ENCODE measurements around the gene PCBP1. TPM values are rescaled to one million over a fixed set of nuclear protein-coding genes. Genes with fewer than 3 reads are reported as not detected.
A peak's percentile ranks its signal among the peaks of the same experiment; 100 is the strongest.

Gene PCBP1
- total RNA-seq, 2 experiments from 2014 or later: 58.2 to 423 TPM

DNA sequence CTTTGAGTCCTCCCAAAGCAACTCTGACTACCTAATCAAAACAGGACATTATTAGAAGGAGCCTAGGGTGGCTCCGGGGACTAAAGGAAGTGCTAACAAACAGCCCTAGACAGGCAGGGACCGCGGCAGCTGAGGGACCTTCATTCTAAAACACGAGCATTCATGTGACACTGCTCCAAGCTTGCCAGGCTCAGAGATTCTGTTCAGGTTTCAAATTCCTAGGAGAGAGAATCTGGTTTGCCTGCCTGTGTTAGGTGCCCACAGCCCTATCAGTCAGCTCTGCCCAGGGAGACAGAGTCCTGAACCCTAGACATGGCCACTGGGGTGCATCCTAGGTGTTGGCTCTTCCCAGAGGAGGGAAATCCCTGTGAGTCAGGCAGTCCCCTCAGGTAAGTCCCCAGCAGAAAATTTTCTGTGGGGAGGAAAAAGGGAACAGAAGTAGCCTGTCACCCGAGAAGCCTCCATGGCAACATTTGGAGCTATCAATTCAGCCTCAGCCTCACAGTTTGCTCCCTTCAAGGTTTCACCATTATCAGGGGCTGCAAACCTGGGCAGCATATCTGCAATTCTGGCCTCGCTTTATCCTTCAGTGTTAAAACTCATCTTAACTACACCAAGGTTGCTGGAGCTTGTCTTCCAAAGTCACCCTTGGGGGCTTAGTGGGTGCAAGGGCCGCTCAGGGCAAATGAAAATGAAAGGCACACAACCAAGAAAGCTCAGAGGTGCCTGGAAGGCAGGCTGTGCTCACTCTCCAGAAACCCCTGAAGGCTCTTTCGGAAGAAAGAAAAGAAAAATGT, 28.6 kb downstream of the PCBP1 start:
- Histone ChIP-seq H3K4me1 (ENCODE audit: insufficient read depth, low read length, poor library complexity, severe bottlenecking) (peaks cover 61% of the 10 kb centered on the region), H4K20me1 (ENCODE audit: insufficient read depth, low read length) (no peaks in the 10 kb centered on the region), H2AFZ (ENCODE audit: low read length) (peak overlapping the region; percentile 57; the same call in 1 of the 2 replicates), H3K4me3 (ENCODE audit: low read depth, low read length, poor library complexity, severe bottlenecking) (no peak overlapping the region), H3K36me3 (ENCODE audit: insufficient read depth, low read length) (no peaks in the 10 kb centered on the region), H3K9me3 (ENCODE audit: low read length) (no peaks in the 10 kb centered on the region), H3K9me2 (ENCODE audit: insufficient read depth, low read length) (no peaks in the 10 kb centered on the region), H3K79me2 (ENCODE audit: insufficient read depth, low read depth, low read length) (no peaks in the 10 kb centered on the region), H3K4me2 (ENCODE audit: low read length) (peak overlapping the region; percentile 4; the same call in 1 of the 2 replicates), H3K27ac (ENCODE audit: low read depth, low read length, poor library complexity, severe bottlenecking) (no peak overlapping the region)
- POLR2A ChIA-PET: interaction anchor here (0.8 to 2.4 kb wide), 8 partner anchors 8 to 27 kb away, joined by 4 to 13 read pairs (median 6); no protein-coding TSS in a partner anchor
- BruUV-seq (replicated peaks): no TSS peak
- TF ChIP-seq EZH2phosphoT487 (IDR thresholded peaks at IDR 0.05; ENCODE audit: borderline replicate concordance, low read depth, low read length): no peak
- TF ChIP-seq, protein P1, sequence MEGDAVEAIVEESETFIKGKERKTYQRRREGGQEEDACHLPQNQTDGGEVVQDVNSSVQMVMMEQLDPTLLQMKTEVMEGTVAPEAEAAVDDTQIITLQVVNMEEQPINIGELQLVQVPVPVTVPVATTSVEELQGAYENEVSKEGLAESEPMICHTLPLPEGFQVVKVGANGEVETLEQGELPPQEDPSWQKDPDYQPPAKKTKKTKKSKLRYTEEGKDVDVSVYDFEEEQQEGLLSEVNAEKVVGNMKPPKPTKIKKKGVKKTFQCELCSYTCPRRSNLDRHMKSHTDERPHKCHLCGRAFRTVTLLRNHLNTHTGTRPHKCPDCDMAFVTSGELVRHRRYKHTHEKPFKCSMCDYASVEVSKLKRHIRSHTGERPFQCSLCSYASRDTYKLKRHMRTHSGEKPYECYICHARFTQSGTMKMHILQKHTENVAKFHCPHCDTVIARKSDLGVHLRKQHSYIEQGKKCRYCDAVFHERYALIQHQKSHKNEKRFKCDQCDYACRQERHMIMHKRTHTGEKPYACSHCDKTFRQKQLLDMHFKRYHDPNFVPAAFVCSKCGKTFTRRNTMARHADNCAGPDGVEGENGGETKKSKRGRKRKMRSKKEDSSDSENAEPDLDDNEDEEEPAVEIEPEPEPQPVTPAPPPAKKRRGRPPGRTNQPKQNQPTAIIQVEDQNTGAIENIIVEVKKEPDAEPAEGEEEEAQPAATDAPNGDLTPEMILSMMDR (conservative IDR thresholded peaks at IDR 0.05; ENCODE audit: low read length): no peak
- CTCF ChIA-PET (ENCODE audit: unreplicated experiment): no interaction called here
- no peak for DNase-seq (ENCODE audit: low spot score)
- intact Hi-C loops (cut with micrococcal nuclease; ENCODE audit: unreplicated experiment): no loop called here

DNA sequence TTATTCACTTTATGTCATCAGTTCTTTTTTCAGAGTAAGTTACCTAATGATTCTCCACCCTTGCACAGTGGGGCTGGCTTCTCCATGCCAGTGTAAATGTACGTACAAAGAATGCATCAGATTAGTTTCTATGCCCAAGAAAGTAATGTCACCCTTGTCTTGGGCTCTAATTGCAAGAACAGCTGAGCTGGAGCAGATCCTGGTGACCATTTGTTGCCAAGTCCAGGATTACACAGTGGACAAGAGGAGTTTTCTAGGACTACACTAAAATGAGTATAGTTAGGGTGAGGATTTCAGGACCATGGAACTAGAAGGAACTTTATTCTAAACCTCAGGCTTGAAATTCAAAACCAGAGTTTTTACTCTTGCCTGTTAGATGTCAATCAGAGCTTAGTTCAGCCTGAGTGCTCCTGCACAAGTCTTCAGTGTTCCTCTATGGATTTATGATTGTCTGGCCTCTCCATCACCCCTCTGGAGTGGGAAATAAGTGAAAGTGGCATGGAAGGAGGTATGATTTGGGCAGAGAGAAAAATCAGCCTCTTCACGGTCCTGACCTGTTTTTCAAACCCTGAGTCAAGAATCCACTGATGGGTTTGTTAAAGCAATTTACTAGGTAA, 29.8 kb downstream of the PCBP1 start:
- Histone ChIP-seq H3K79me2 (ENCODE audit: insufficient read depth, low read depth, low read length) (no peaks in the 10 kb centered on the region), H3K4me2 (ENCODE audit: low read length) (peak overlapping the region; percentile 4; the same call in 1 of the 2 replicates), H3K9me3 (ENCODE audit: low read length) (no peaks in the 10 kb centered on the region), H3K27ac (ENCODE audit: low read depth, low read length, poor library complexity, severe bottlenecking) (no peak overlapping the region), H3K4me3 (ENCODE audit: low read depth, low read length, poor library complexity, severe bottlenecking) (no peak overlapping the region), H2AFZ (ENCODE audit: low read length) (peak overlapping the region; percentile 57), H4K20me1 (ENCODE audit: insufficient read depth, low read length) (no peaks in the 10 kb centered on the region), H3K36me3 (ENCODE audit: insufficient read depth, low read length) (no peaks in the 10 kb centered on the region), H3K4me1 (ENCODE audit: insufficient read depth, low read length, poor library complexity, severe bottlenecking) (peaks cover 73% of the 10 kb centered on the region), H3K9me2 (ENCODE audit: insufficient read depth, low read length) (no peaks in the 10 kb centered on the region)
- intact Hi-C loops (cut with micrococcal nuclease; ENCODE audit: unreplicated experiment): no loop called here
- TF ChIP-seq, protein P1 (conservative IDR thresholded peaks at IDR 0.05; ENCODE audit: low read length): no peak
- TF ChIP-seq EZH2phosphoT487 (IDR thresholded peaks at IDR 0.05; ENCODE audit: borderline replicate concordance, low read depth, low read length): no peak
- ChIA-PET CTCF (ENCODE audit: unreplicated experiment) (no interaction called here), POLR2A (interaction anchor here (1.2 to 1.8 kb wide), 3 partner anchors 9 to 11 kb away, joined by 6 read pairs; no protein-coding TSS in a partner anchor)
- no TSS peak for BruUV-seq (replicated peaks)
- DNase-seq (ENCODE audit: low spot score): no peak

Measured in OCI-LY7 (cell line).